Thoracic aorta (tissue), 2 donors: ENCODE measurements around the gene TMEM82. TPM values are rescaled to one million over a fixed set of nuclear protein-coding genes. Genes with fewer than 3 reads are reported as not detected.
A peak's percentile ranks its signal among the peaks of the same experiment; 100 is the strongest.

Source experiments
- ATAC-seq: fragments of 150-250 bp; one replicate; pipeline ENCODE4 v1.8.0; 2017; ENCODE audit warnings: low read depth; ENCODE audit not compliant: insufficient number of reproducible peaks, low FRiP score
- DNase-seq: peaks from one replicate; pipeline ENCODE4 v3.0.0-alpha.2; 2020; ENCODE audit warnings: low spot score
- H3K27ac ChIP-seq, 2 donors: fragments of 200-600 bp; sonication (generic); 1 replicate in 1 of 2; 2 replicates in 1 of 2; pipeline ENCODE4 v1.5.1; 2016; ENCODE audit warnings: mild to moderate bottlenecking in 2 of 2, moderate library complexity in 2 of 2
- H3K27me3 ChIP-seq: fragments of 200-600 bp; sonication (generic); replicated peaks from 2 replicates; pipeline ENCODE4 v1.6.0; 2016; ENCODE audit warnings: mild to moderate bottlenecking; ENCODE audit not compliant: insufficient read depth
- H3K36me3 ChIP-seq: fragments of 200-600 bp; sonication (generic); one replicate; pipeline ENCODE4 v1.5.1; 2016
- H3K4me1 ChIP-seq, 2 donors: fragments of 200-600 bp; sonication (generic); 1 replicate in 1 of 2; 2 replicates in 1 of 2; pipeline versions ENCODE4 v1.5.1 to v1.6.0; 2016; ENCODE audit warnings: low read depth in 2 of 2, mild to moderate bottlenecking in 1 of 2; ENCODE audit not compliant: control insufficient read depth in 1 of 2
- H3K4me3 ChIP-seq: fragments of 200-600 bp; sonication (generic); 2 replicates; pipeline ENCODE4 v1.5.1; 2016; ENCODE audit warnings: mild to moderate bottlenecking
- H3K9me3 ChIP-seq: fragments of 200-600 bp; sonication (generic); 2 replicates; pipeline ENCODE4 v1.5.1; 2016
- CTCF ChIP-seq: fragments of 200-600 bp; sonication (generic); IDR thresholded peaks from one replicate; pipeline ENCODE4 v1.5.1; 2019; ENCODE audit warnings: antibody characterized with exemption
- total RNA-seq, 2 donors: library from RNA; depleted of rRNA; stranded (reverse); fragments of >200 nt; gene quantifications; one replicate each; pipeline versions ENCODE4 v1.1.0 to v1.2.3, GENCODE V29; 2016

Gene TMEM82
- total RNA-seq, 2 donors from 2014 or later = not detected

GRCh38 chr1:15768388-15768787 is 26.1 kb downstream of the TMEM82 start:
- DNase-seq = no peak
- peaks cover 14 to 64% of the 10 kb centered on the region in 2 donors for H3K4me1 ChIP-seq
- peaks cover 84% of the 10 kb centered on the region for H3K36me3 ChIP-seq
- no peaks in the 10 kb centered on the region for H3K27me3 ChIP-seq
- H3K4me3 ChIP-seq = no peak overlapping the region
- H3K9me3 ChIP-seq = no peaks in the 10 kb centered on the region
- ATAC-seq = no peak
- H3K27ac ChIP-seq = peak overlapping the region in 1 of 2 donors; percentile 58
- no peak for TF ChIP-seq CTCF

- H3K4me1 ChIP-seq = peaks cover 0 to 49% of the 10 kb centered on the region in 2 donors
- DNase-seq (no peak), ATAC-seq (no peak)
- no peaks in the 10 kb centered on the region for H3K9me3 ChIP-seq
- TF ChIP-seq CTCF = no peak
- peaks cover 89% of the 10 kb centered on the region for H3K36me3 ChIP-seq
- no peaks in the 10 kb centered on the region for H3K27me3 ChIP-seq
- no peak overlapping the region for H3K4me3 ChIP-seq
- H3K27ac ChIP-seq = peak overlapping the region; percentile 32 to 38
Measured at GRCh38 chr1:15770313-15770962, 28.1 kb downstream of the TMEM82 start.

- Histone ChIP-seq H3K9me3 (no peaks in the 10 kb centered on the region), H3K27ac (peak overlapping the region; percentile 34 to 54), H3K36me3 (peaks cover 88% of the 10 kb centered on the region), H3K27me3 (no peaks in the 10 kb centered on the region), H3K4me1 (peaks cover 0 to 33% of the 10 kb centered on the region in 2 donors), H3K4me3 (no peak overlapping the region)
- TF ChIP-seq CTCF = no peak
- DNase-seq = no peak
- ATAC-seq = no peak
Measured at GRCh38 chr1:15771836-15772515, 29.7 kb downstream of the TMEM82 start.

- H3K36me3 ChIP-seq = peaks cover 89% of the 10 kb centered on the region
- no peak for ATAC-seq
- TF ChIP-seq CTCF = no peak
Measured at GRCh38 chr1:15775706-15776105, 33.4 kb downstream of the TMEM82 start.

GRCh38 chr1:15777909-15778707 is 35.8 kb downstream of the TMEM82 start:
- TF ChIP-seq CTCF = no peak
- peaks cover 0 to 5% of the 10 kb centered on the region in 2 donors for H3K4me1 ChIP-seq
- H3K36me3 ChIP-seq = peaks cover 87% of the 10 kb centered on the region
- peak overlapping the region in 1 of 2 donors; percentile 12 for H3K27ac ChIP-seq
- H3K9me3 ChIP-seq = no peaks in the 10 kb centered on the region
- no peak for ATAC-seq
- H3K4me3 ChIP-seq = no peak overlapping the region
- no peaks in the 10 kb centered on the region for H3K27me3 ChIP-seq
- DNase-seq = no peak

More at GRCh38 chr1:15775706-15776105, 33.4 kb downstream of the TMEM82 start:
- Histone ChIP-seq H3K27ac (peak overlapping the region; percentile 26 to 32), H3K27me3 (no peaks in the 10 kb centered on the region), H3K9me3 (no peaks in the 10 kb centered on the region), H3K4me1 (peaks cover 0 to 10% of the 10 kb centered on the region in 2 donors), H3K4me3 (no peak overlapping the region)
- no peak for DNase-seq
